Mucosa of descending colon (tissue), 3 donors: Measurements from ENCODE around the gene FBLN2. TPM values are rescaled to one million over a fixed set of nuclear protein-coding genes. Genes with fewer than 3 reads are reported as not detected.

Experiments
- ATAC-seq: fragments of 200-7000 bp; cut with Tn5 transposase; one replicate; pipeline ENCODE4 v1.9.1; 2020; ENCODE audit warnings: mild to moderate bottlenecking, moderate library complexity
- DNase-seq, 3 donors: peaks; one replicate each; pipeline ENCODE4 v3.0.0-alpha.2; 2020
- H3K36me3 ChIP-seq: fragments of 200-600 bp; one replicate; pipeline ENCODE4 v1.8.0; 2021; ENCODE audit warnings: low read depth, mild to moderate bottlenecking
- H3K4me1 ChIP-seq: fragments of 200-600 bp; one replicate; pipeline ENCODE4 v1.8.0; 2021; ENCODE audit warnings: low read depth, mild to moderate bottlenecking
- H3K4me3 ChIP-seq: fragments of 200-600 bp; one replicate; pipeline ENCODE4 v1.8.0; 2021; ENCODE audit warnings: mild to moderate bottlenecking
- H3K9me3 ChIP-seq: fragments of 200-600 bp; one replicate; pipeline ENCODE4 v1.8.0; 2021; ENCODE audit warnings: mild to moderate bottlenecking
- CTCF ChIP-seq: fragments of 200-600 bp; IDR thresholded peaks from one replicate; pipeline ENCODE4 v1.8.0; 2022; ENCODE audit warnings: antibody characterized with exemption, mild to moderate bottlenecking
- intact Hi-C, 2 donors: fragments of 100-400 bp; cut with DNase I in 1 of 2; cut with micrococcal nuclease in 1 of 2; formaldehyde crosslinking; loops; one replicate each; pipeline versions ENCODE4 v1.11.0 to v1.11.1; 2022; cut with DNase I, micrococcal nuclease
- total RNA-seq, 3 donors: library from RNA; stranded (reverse); fragmentation: NEBNext Ultra II Directional in 2 of 3; extraction: Animal tissue kit (Norgen Biotek cat#: 25700) in 2 of 3; gene quantifications; one replicate each; pipeline versions ENCODE4 v1.2.1 to v1.2.4, GENCODE V29; 2021 to 2023
- donor health status: DM: no; HTN: no; CAD: no; lungs with moderate emphysema.
- donor health status: DM: no; HTN: no; CAD: no.
- donor health status: DM: no; HTN: yes; CAD: no.

The FBLN2 gene
- total RNA-seq, 3 donors from 2014 or later: 10.2 to 48.9 (median 30.5) TPM

- H3K4me1 ChIP-seq: no peaks in the 10 kb centered on the region
- H3K9me3 ChIP-seq: no peaks in the 10 kb centered on the region
- no peaks in the 10 kb centered on the region for H3K36me3 ChIP-seq
- no peak for TF ChIP-seq CTCF
- ATAC-seq: no peak
- no peak for DNase-seq
- intact Hi-C loops: no loop called here
- H3K4me3 ChIP-seq: no peak overlapping the region
These were observed 87.9 kb downstream of the FBLN2 start for GRCh38 chr3:13636874-13637273.

- Histone ChIP-seq H3K36me3 (no peaks in the 10 kb centered on the region), H3K9me3 (no peaks in the 10 kb centered on the region), H3K4me3 (no peak overlapping the region), H3K4me1 (no peaks in the 10 kb centered on the region)
- no peak for ATAC-seq
- DNase-seq: peak in 1 of 3 donors; percentile 49
- TF ChIP-seq CTCF: no peak
- intact Hi-C loops: no loop called here
These were observed 88.5 kb downstream of the FBLN2 start for GRCh38 chr3:13637311-13637891.

GRCh38 chr3:13637953-13638352 is 89.0 kb downstream of the FBLN2 start:
- Histone ChIP-seq H3K4me3 (no peak overlapping the region), H3K9me3 (no peaks in the 10 kb centered on the region), H3K4me1 (no peaks in the 10 kb centered on the region), H3K36me3 (no peaks in the 10 kb centered on the region)
- intact Hi-C loops: no loop called here
- TF ChIP-seq CTCF: no peak
- DNase-seq (peak in 1 of 3 donors; percentile 32), ATAC-seq (no peak)

- intact Hi-C loops: no loop called here
- DNase-seq: peak in 1 of 3 donors; percentile 31
- no peaks in the 10 kb centered on the region for H3K4me1 ChIP-seq
- ATAC-seq: no peak
- H3K4me3 ChIP-seq: no peak overlapping the region
- H3K36me3 ChIP-seq: no peaks in the 10 kb centered on the region
- no peak for TF ChIP-seq CTCF
- H3K9me3 ChIP-seq: no peaks in the 10 kb centered on the region
These were observed 90.0 kb downstream of the FBLN2 start for GRCh38 chr3:13638927-13639326.

DNA sequence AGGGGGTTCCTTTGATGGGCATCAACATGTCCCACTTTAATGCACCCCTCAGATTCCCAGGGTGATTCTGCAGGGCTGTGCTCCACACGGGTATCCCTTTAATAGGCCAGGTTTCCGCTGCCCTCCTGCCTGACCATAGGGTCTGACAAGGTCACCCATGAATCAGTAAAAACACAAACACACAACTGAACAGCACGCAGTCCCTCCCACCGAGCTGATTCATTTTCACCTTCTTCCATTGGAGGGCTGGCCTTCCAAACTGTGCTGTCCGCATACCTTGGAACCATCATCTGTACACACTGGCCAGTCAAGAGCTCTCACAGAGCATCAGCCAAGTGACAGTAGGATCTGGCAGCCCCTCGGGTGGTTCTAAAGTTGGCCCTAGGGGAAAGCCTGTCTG is 93.7 kb downstream of the FBLN2 start:
- Histone ChIP-seq H3K36me3 (no peaks in the 10 kb centered on the region), H3K4me3 (no peak overlapping the region), H3K4me1 (no peaks in the 10 kb centered on the region), H3K9me3 (no peaks in the 10 kb centered on the region)
- TF ChIP-seq CTCF: no peak
- intact Hi-C loops: no loop called here
- ATAC-seq (no peak), DNase-seq (no peak)
